A549 (cell line): ENCODE measurements around the gene USP3.

Experiments
- BHLHE40 ChIP-seq: IDR thresholded peaks from 2 replicates; pipeline ENCODE4 v1.6.1; 2012; ENCODE audit warnings: low read depth, low read length, inconsistent platforms
- CBX2 ChIP-seq: fragments of 200-600 bp; sonication (generic); IDR thresholded peaks from 2 replicates; pipeline ENCODE4 v1.6.1; 2016; ENCODE audit warnings: low read depth, mild to moderate bottlenecking, borderline replicate concordance
- EP300 ChIP-seq, 2 experiments: fragments of >200 bp; sonication (Bioruptor Twin); formaldehyde crosslinking; IDR thresholded peaks; 2 replicates in 1 of 2; 3 replicates in 1 of 2; pipeline ENCODE4 v1.6.1; 2016 to 2017
- FOSL2 ChIP-seq, 2 experiments: fragments of 450-650 bp in 1 of 2; fragments of >200 bp in 1 of 2; sonication (Bioruptor Twin) in 1 of 2; formaldehyde crosslinking; IDR thresholded peaks; 2 replicates each; pipeline versions ENCODE4 v1.5.0 to v1.6.1; 2016 to 2020; ENCODE audit warnings: mild to moderate bottlenecking in 1 of 2, moderate library complexity in 1 of 2
- KDM5A ChIP-seq: fragments of 200-600 bp; sonication (generic); IDR thresholded peaks from 2 replicates; pipeline ENCODE4 v1.6.1; 2016; ENCODE audit warnings: antibody characterized with exemption, mild to moderate bottlenecking
- RFX5 ChIP-seq: fragments of 450-650 bp; IDR thresholded peaks from 2 replicates; pipeline ENCODE4 v1.7.1; 2014; ENCODE audit warnings: antibody characterized with exemption, mild to moderate bottlenecking, moderate library complexity
- TF ChIP-seq, protein P1 (sequence below): fragments of >200 bp; sonication (Bioruptor Twin); formaldehyde crosslinking; IDR thresholded peaks from 3 replicates; pipeline ENCODE4 v1.5.1; 2016

DNA sequence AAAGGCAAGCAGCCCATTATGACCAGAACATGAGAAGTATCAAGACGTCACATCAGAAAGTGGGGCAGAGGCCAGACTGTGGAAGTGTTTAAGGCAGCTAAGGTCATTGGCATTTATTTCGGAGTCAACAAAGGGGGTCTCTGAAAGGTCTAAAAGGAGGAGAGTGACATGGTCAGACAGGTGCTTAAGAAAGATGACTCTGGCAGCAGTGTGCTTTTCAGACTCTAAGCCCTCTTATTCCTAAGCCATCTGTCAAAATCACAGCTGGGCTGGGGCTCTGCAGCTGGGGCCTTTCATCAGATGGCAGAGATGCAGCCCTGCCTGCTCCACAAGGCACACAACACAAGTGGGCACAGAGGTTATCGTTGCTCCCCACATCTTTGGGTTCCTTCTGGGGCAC is 106.8 kb downstream of the USP3 start:
- TF ChIP-seq, protein P1, sequence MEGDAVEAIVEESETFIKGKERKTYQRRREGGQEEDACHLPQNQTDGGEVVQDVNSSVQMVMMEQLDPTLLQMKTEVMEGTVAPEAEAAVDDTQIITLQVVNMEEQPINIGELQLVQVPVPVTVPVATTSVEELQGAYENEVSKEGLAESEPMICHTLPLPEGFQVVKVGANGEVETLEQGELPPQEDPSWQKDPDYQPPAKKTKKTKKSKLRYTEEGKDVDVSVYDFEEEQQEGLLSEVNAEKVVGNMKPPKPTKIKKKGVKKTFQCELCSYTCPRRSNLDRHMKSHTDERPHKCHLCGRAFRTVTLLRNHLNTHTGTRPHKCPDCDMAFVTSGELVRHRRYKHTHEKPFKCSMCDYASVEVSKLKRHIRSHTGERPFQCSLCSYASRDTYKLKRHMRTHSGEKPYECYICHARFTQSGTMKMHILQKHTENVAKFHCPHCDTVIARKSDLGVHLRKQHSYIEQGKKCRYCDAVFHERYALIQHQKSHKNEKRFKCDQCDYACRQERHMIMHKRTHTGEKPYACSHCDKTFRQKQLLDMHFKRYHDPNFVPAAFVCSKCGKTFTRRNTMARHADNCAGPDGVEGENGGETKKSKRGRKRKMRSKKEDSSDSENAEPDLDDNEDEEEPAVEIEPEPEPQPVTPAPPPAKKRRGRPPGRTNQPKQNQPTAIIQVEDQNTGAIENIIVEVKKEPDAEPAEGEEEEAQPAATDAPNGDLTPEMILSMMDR, result no peak
- no peak for TF ChIP-seq KDM5A
- no peak for TF ChIP-seq RFX5
- TF ChIP-seq EP300 (IDR thresholded peaks at IDR 0.05), result no peak
- no peak for TF ChIP-seq BHLHE40
- no peak for TF ChIP-seq CBX2
- no peak for TF ChIP-seq FOSL2 (IDR thresholded peaks at IDR 0.05)
- no peak for TF ChIP-seq FOSL2 (CRISPR knock-in tag; IDR thresholded peaks at IDR 0.05)
